Upper lobe of left lung (tissue), 4 donors: ENCODE data around the gene TCP11L2.

Source experiments
- CTCF ChIP-seq, 6 experiments: fragments of 450-650 bp in 4 of 6; fragments of 200-600 bp in 2 of 6; sonication (generic) in 2 of 6; IDR thresholded peaks; one replicate each; pipeline ENCODE4 v1.5.1; 2016 to 2019; ENCODE audit warnings: antibody characterized with exemption in 6 of 6
- POLR2AphosphoS5 ChIP-seq, 2 donors: sonication (generic); formaldehyde crosslinking; IDR thresholded peaks; one replicate each; pipeline ENCODE4 v1.5.1; 2017; ENCODE audit warnings: antibody characterized with exemption in 2 of 2

- TF ChIP-seq CTCF (IDR thresholded peaks at IDR 0.05) (no peak), POLR2AphosphoS5 (IDR thresholded peaks at IDR 0.05) (no peak)
These were observed 3.2 kb upstream of the TCP11L2 start for GRCh38 chr12:106299202-106299774.
